DMS53 (cell line): Measurements from ENCODE around the gene S100A7.
A peak's percentile ranks its signal among the peaks of the same experiment; 100 is the strongest.
"Not testable (repeated sequence)": the region's sequence is repeated elsewhere in the genome, so short reads cannot be mapped to it uniquely, and the experiment has no call there.

Experiments
- DNase-seq: peaks from one replicate; lab custom pipeline; 2025; lab: John Stamatoyannopoulos, UW

The S100A7 gene

GRCh38 chr1:153431002-153431401 lies 29.4 kb downstream of the S100A7 start:
- DNase-seq = no peak

GRCh38 chr1:153430561-153430960 lies 29.9 kb downstream of the S100A7 start:
- DNase-seq = no peak

- DNase-seq = no peak
Measured at GRCh38 chr1:153430166-153430553, 30.3 kb downstream of the S100A7 start.

- no peak for DNase-seq
Measured at GRCh38 chr1:153429266-153430165, 30.9 kb downstream of the S100A7 start.

- DNase-seq = no peak
Measured at GRCh38 chr1:153428791-153429190, 31.7 kb downstream of the S100A7 start.

- no peak for DNase-seq
Measured at GRCh38 chr1:153428073-153428638, 32.3 kb downstream of the S100A7 start.

GRCh38 chr1:153426809-153427208 lies 33.6 kb downstream of the S100A7 start:
- DNase-seq = no peak

GRCh38 chr1:153422450-153423068 lies 37.9 kb downstream of the S100A7 start:
- DNase-seq = peak; percentile 44

GRCh38 chr1:153420306-153420705 lies 40.1 kb downstream of the S100A7 start:
- DNase-seq = no peak

GRCh38 chr1:153419436-153419793 lies 41.0 kb downstream of the S100A7 start:
- not testable (repeated sequence) for DNase-seq

GRCh38 chr1:153418758-153419435 lies 41.6 kb downstream of the S100A7 start:
- DNase-seq = not testable (repeated sequence)

- DNase-seq = no peak
Measured at GRCh38 chr1:153417136-153417888, 43.1 kb downstream of the S100A7 start.

- DNase-seq = no peak
Measured at GRCh38 chr1:153415850-153416570, 44.4 kb downstream of the S100A7 start, which contains the start of gene S100A7A. TSS of gene S100A7A (plus strand) at chr1:153416520. CDS start at chr1:153418083, 1,563 bp downstream.

- DNase-seq = not testable (repeated sequence)
Measured at GRCh38 chr1:153413961-153414360, 46.5 kb downstream of the S100A7 start.
